GM12875 (cell line): ENCODE results near the gene BCAS3.

ENCODE experiments used
- H3K4me3 ChIP-seq: one replicate; pipeline ENCODE4 v1.5.1; 2011; ENCODE audit warnings: low read depth, low read length, control low read depth
- CTCF ChIP-seq: IDR thresholded peaks from 2 replicates; pipeline ENCODE4 v1.5.1; 2011; ENCODE audit warnings: low read depth, mild to moderate bottlenecking, control low read depth, inconsistent platforms, low read length, moderate library complexity, borderline replicate concordance; ENCODE audit not compliant: insufficient read depth

Gene BCAS3

GRCh38 chr17:61371606-61372005, 694.0 kb downstream of the BCAS3 start:
- TF ChIP-seq CTCF = no peak
- H3K4me3 ChIP-seq = no peak overlapping the region

- no peak overlapping the region for H3K4me3 ChIP-seq
- no peak for TF ChIP-seq CTCF
Measured at GRCh38 chr17:61372436-61372835, 694.8 kb downstream of the BCAS3 start.

GRCh38 chr17:61376931-61377838, 699.5 kb downstream of the BCAS3 start:
- TF ChIP-seq CTCF = no peak

GRCh38 chr17:61378658-61379456, 701.2 kb downstream of the BCAS3 start:
- H3K4me3 ChIP-seq = no peak overlapping the region
- TF ChIP-seq CTCF = no peak

More at GRCh38 chr17:61376931-61377838, 699.5 kb downstream of the BCAS3 start:
- H3K4me3 ChIP-seq = no peak overlapping the region

- no peak for TF ChIP-seq CTCF
Measured at GRCh38 chr17:61379457-61380216, 702.0 kb downstream of the BCAS3 start.

GRCh38 chr17:61380217-61380835, 702.7 kb downstream of the BCAS3 start:
- TF ChIP-seq CTCF = no peak
- no peak overlapping the region for H3K4me3 ChIP-seq

More at GRCh38 chr17:61379457-61380216, 702.0 kb downstream of the BCAS3 start:
- H3K4me3 ChIP-seq = no peak overlapping the region
